Vagina (tissue), 2 donors: ENCODE data around the gene STOX1.

Experiments used
- CTCF ChIP-seq, 3 experiments: fragments of 450-650 bp in 2 of 3; fragments of 200-600 bp in 1 of 3; sonication (generic) in 1 of 3; IDR thresholded peaks; one replicate each; pipeline ENCODE4 v1.5.1; 2017 to 2019; ENCODE audit warnings: antibody characterized with exemption in 3 of 3, mild to moderate bottlenecking in 2 of 3, moderate library complexity in 2 of 3
- POLR2A ChIP-seq, 2 donors: fragments of 450-650 bp; IDR thresholded peaks; one replicate each; pipeline ENCODE4 v1.6.1; 2017; ENCODE audit warnings: antibody characterized with exemption in 2 of 2, mild to moderate bottlenecking in 2 of 2, moderate library complexity in 2 of 2
- POLR2AphosphoS5 ChIP-seq, 2 donors: sonication (generic); formaldehyde crosslinking; IDR thresholded peaks; one replicate each; pipeline ENCODE4 v1.9.0; 2017; ENCODE audit warnings: antibody characterized with exemption in 2 of 2, mild to moderate bottlenecking in 2 of 2, low read depth in 1 of 2; ENCODE audit not compliant: insufficient read depth in 1 of 2

GRCh38 chr10:68792115-68792514 lies 35.2 kb upstream of the STOX1 start:
- TF ChIP-seq CTCF (IDR thresholded peaks at IDR 0.05) (no peak), POLR2AphosphoS5 (IDR thresholded peaks at IDR 0.05; ENCODE audit: insufficient read depth in 1 of 2, low read depth in 1 of 2) (no peak), POLR2A (IDR thresholded peaks at IDR 0.05) (no peak)
